Activated B cell treated with CpG ODN at 0.5 μM for 24 hours (primary cell): ENCODE measurements around the gene RTL5. TPM values are rescaled to one million over a fixed set of nuclear protein-coding genes. Genes with fewer than 3 reads are reported as not detected.

Experiments
- ATAC-seq: fragments of 200-7000 bp; cut with Tn5 transposase; one replicate; pipeline ENCODE4 v1.10.0; 2021; ENCODE audit warnings: low read depth, mild to moderate bottlenecking, moderate library complexity
- CTCF ChIA-PET: fragments of 350-600 bp; sonication (Branson Sonifier 250); formaldehyde crosslinking; loops from one replicate; lab custom pipeline; 2021; ENCODE audit warnings: antibody characterized with exemption; lab: Charles Lee
- POLR2A ChIA-PET: fragments of 350-600 bp; sonication (Branson Sonifier 250); formaldehyde crosslinking; loops from one replicate; lab custom pipeline; 2021; ENCODE audit warnings: antibody characterized with exemption; lab: Charles Lee
- DNase-seq: peaks from one replicate; pipeline ENCODE4 v3.0.0; 2022
- H3K27ac Mint-ChIP-seq: one replicate; pipeline ENCODE4 v1.8.0; 2020; ENCODE audit warnings: mixed read lengths
- H3K27me3 Mint-ChIP-seq: one replicate; pipeline ENCODE4 v1.8.0; 2021; ENCODE audit warnings: mixed read lengths
- H3K36me3 Mint-ChIP-seq: one replicate; pipeline ENCODE4 v1.8.0; 2021; ENCODE audit warnings: low read depth, mixed read lengths
- H3K4me1 Mint-ChIP-seq: one replicate; pipeline ENCODE4 v1.8.0; 2021; ENCODE audit warnings: mixed read lengths
- H3K4me3 Mint-ChIP-seq: one replicate; pipeline ENCODE4 v1.8.0; 2020; ENCODE audit warnings: mild to moderate bottlenecking, mixed read lengths
- H3K9me3 Mint-ChIP-seq: one replicate; pipeline ENCODE4 v1.8.0; 2020; ENCODE audit warnings: mixed read lengths
- CTCF ChIP-seq: fragments of 200-600 bp; IDR thresholded peaks from one replicate; pipeline ENCODE4 v1.8.0; 2022; ENCODE audit warnings: antibody characterized with exemption, mild to moderate bottlenecking
- intact Hi-C: fragments of 100-400 bp; cut with micrococcal nuclease; formaldehyde crosslinking; loops from one replicate; pipeline ENCODE4 v1.15.1; 2024
- total RNA-seq: library from RNA; stranded (reverse); gene quantifications from 2 replicates; pipeline ENCODE4 v1.2.3, GENCODE V29; 2022

The RTL5 gene
- total RNA-seq, 1 donor from 2014 or later = 2.9 TPM

GRCh38 chrX:72165551-72165950 lies 33.8 kb upstream of the RTL5 start:
- POLR2A ChIA-PET = interaction anchor here (0.7 kb wide), 1 partner anchor 34 kb away, joined by 3 read pairs; no protein-coding TSS in a partner anchor
- CTCF ChIA-PET = no interaction called here
- TF ChIP-seq CTCF = no peak
- H3K27me3 Mint-ChIP-seq = no peaks in the 10 kb centered on the region
- DNase-seq (no peak), ATAC-seq (no peak)
- H3K36me3 Mint-ChIP-seq = no peaks in the 10 kb centered on the region
- H3K4me3 Mint-ChIP-seq = no peak overlapping the region
- intact Hi-C loops = no loop called here
- H3K27ac Mint-ChIP-seq = no peak overlapping the region
- peaks cover 2% of the 10 kb centered on the region for H3K4me1 Mint-ChIP-seq
- H3K9me3 Mint-ChIP-seq = no peaks in the 10 kb centered on the region

- H3K27ac Mint-ChIP-seq = no peak overlapping the region
Measured at GRCh38 chrX:72159769-72160168, 28.1 kb upstream of the RTL5 start.

GRCh38 chrX:72158773-72159172 lies 27.1 kb upstream of the RTL5 start:
- Mint-ChIP-seq H3K9me3 (no peaks in the 10 kb centered on the region), H3K27ac (no peak overlapping the region), H3K4me1 (no peaks in the 10 kb centered on the region), H3K36me3 (no peaks in the 10 kb centered on the region), H3K4me3 (no peak overlapping the region), H3K27me3 (peaks cover 3% of the 10 kb centered on the region)
- intact Hi-C loops = no loop called here
- no peak for TF ChIP-seq CTCF
- no peak for ATAC-seq
- CTCF ChIA-PET = no interaction called here
- POLR2A ChIA-PET = no interaction called here
- DNase-seq = no peak

More at GRCh38 chrX:72159769-72160168, 28.1 kb upstream of the RTL5 start:
- peaks cover 3% of the 10 kb centered on the region for H3K27me3 Mint-ChIP-seq
- no peak for TF ChIP-seq CTCF
- no peaks in the 10 kb centered on the region for H3K4me1 Mint-ChIP-seq
- POLR2A ChIA-PET = no interaction called here
- no peaks in the 10 kb centered on the region for H3K36me3 Mint-ChIP-seq
- CTCF ChIA-PET = no interaction called here
- ATAC-seq (no peak), DNase-seq (no peak)
- H3K9me3 Mint-ChIP-seq = no peaks in the 10 kb centered on the region
- H3K4me3 Mint-ChIP-seq = no peak overlapping the region
- intact Hi-C loops = no loop called here

- CTCF ChIA-PET = no interaction called here
- Mint-ChIP-seq H3K27me3 (peaks cover 3% of the 10 kb centered on the region), H3K36me3 (no peaks in the 10 kb centered on the region)
Measured at GRCh38 chrX:72146527-72146926, 14.8 kb upstream of the RTL5 start.

GRCh38 chrX:72145181-72145580 lies 13.5 kb upstream of the RTL5 start:
- POLR2A ChIA-PET = no interaction called here
- TF ChIP-seq CTCF = no peak
- no peak overlapping the region for H3K4me3 Mint-ChIP-seq
- DNase-seq (no peak), ATAC-seq (no peak)
- no peak overlapping the region for H3K27ac Mint-ChIP-seq
- peaks cover 2% of the 10 kb centered on the region for H3K27me3 Mint-ChIP-seq
- CTCF ChIA-PET = no interaction called here
- no peaks in the 10 kb centered on the region for H3K9me3 Mint-ChIP-seq
- intact Hi-C loops = no loop called here
- H3K4me1 Mint-ChIP-seq = peaks cover 17% of the 10 kb centered on the region
- H3K36me3 Mint-ChIP-seq = no peaks in the 10 kb centered on the region

More at GRCh38 chrX:72146527-72146926, 14.8 kb upstream of the RTL5 start:
- H3K9me3 Mint-ChIP-seq = no peaks in the 10 kb centered on the region
- H3K4me1 Mint-ChIP-seq = peaks cover 13% of the 10 kb centered on the region
- no peak for DNase-seq
- intact Hi-C loops = no loop called here
- no peak overlapping the region for H3K27ac Mint-ChIP-seq
- TF ChIP-seq CTCF = no peak
- ATAC-seq = no peak
- H3K4me3 Mint-ChIP-seq = no peak overlapping the region
- POLR2A ChIA-PET = no interaction called here
